ENCODE results near the gene KLHL6. TPM values are rescaled to one million over a fixed set of nuclear protein-coding genes. Genes with fewer than 3 reads are reported as not detected.

Gene KLHL6
- total RNA-seq, 4 donors from 2014 or later = 0.67 to 2.7 (median 1.0) TPM

DNA sequence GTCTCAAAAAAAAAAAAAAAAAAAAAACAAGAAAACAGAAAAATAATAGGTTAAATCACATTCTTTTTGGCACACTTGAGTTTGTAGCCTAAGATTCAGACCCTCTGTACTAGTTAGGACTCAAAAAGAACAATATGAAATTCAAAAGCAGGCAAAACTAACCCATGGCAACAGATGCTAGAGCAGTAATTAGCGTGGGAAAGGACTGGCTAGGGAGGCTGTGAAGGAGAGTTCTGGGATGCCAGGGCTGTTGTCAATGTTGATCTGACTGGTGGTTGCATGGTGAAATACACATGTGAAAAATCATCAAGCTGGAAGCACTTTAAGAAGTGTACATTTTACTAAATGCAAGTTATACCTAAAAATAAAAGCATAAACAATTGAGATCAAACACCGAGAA is 35.6 kb downstream of the KLHL6 start:
- Histone ChIP-seq H3K4me1 (no peaks in the 10 kb centered on the region), H3K36me3 (no peaks in the 10 kb centered on the region), H3K27ac (no peak overlapping the region), H3K27me3 (no peaks in the 10 kb centered on the region), H3K4me3 (replicated peaks in 1 of 3) (no peak overlapping the region), H3K9me3 (no peaks in the 10 kb centered on the region)
- TF ChIP-seq CTCF (IDR thresholded peaks at IDR 0.05) (no peak), POLR2A (IDR thresholded peaks at IDR 0.05) (no peak)
- intact Hi-C loops (cut with DNase I) = no loop called here
- DNase-seq = no peak
- 92 to 95% methylated on average over 2 of the region's 2 CpGs for WGBS, 2 donors

- no peaks in the 10 kb centered on the region for H3K27me3 ChIP-seq
- H3K4me1 ChIP-seq = no peaks in the 10 kb centered on the region
- WGBS, 2 donors = 68 to 76% methylated on average over 10 of the region's 10 CpGs
- no peak for DNase-seq
- no peaks in the 10 kb centered on the region for H3K9me3 ChIP-seq
- intact Hi-C loops (cut with DNase I) = no loop called here
- H3K36me3 ChIP-seq = no peaks in the 10 kb centered on the region
- no peak overlapping the region for H3K4me3 ChIP-seq (replicated peaks in 1 of 3)
- TF ChIP-seq POLR2A (IDR thresholded peaks at IDR 0.05) = no peak
- no peak for TF ChIP-seq CTCF (IDR thresholded peaks at IDR 0.05)
- no peak overlapping the region for H3K27ac ChIP-seq
Measured at GRCh38 chr3:183518491-183519251, 36.8 kb downstream of the KLHL6 start.

GRCh38 chr3:183517607-183518006 is 37.9 kb downstream of the KLHL6 start:
- H3K27ac ChIP-seq = no peak overlapping the region
- 87 to 95% methylated on average over 4 of the region's 4 CpGs for WGBS, 2 donors

GRCh38 chr3:183515968-183516851 is 39.3 kb downstream of the KLHL6 start:
- Histone ChIP-seq H3K36me3 (no peaks in the 10 kb centered on the region), H3K4me1 (no peaks in the 10 kb centered on the region), H3K27ac (no peak overlapping the region), H3K27me3 (no peaks in the 10 kb centered on the region), H3K4me3 (replicated peaks in 1 of 3) (no peak overlapping the region), H3K9me3 (no peaks in the 10 kb centered on the region)
- TF ChIP-seq POLR2A (IDR thresholded peaks at IDR 0.05) = no peak
- no peak for TF ChIP-seq CTCF (IDR thresholded peaks at IDR 0.05)
- intact Hi-C loops (cut with DNase I) = no loop called here
- WGBS, 2 donors = 65% methylated on average over 9 of the region's 9 CpGs
- DNase-seq = no peak

More at GRCh38 chr3:183517607-183518006, 37.9 kb downstream of the KLHL6 start:
- no peaks in the 10 kb centered on the region for H3K36me3 ChIP-seq
- no peak for DNase-seq
- H3K4me1 ChIP-seq = no peaks in the 10 kb centered on the region
- no peaks in the 10 kb centered on the region for H3K9me3 ChIP-seq
- no peaks in the 10 kb centered on the region for H3K27me3 ChIP-seq
- no peak overlapping the region for H3K4me3 ChIP-seq (replicated peaks in 1 of 3)
- TF ChIP-seq POLR2A (IDR thresholded peaks at IDR 0.05) (no peak), CTCF (IDR thresholded peaks at IDR 0.05) (no peak)
- intact Hi-C loops (cut with DNase I) = no loop called here

DNA sequence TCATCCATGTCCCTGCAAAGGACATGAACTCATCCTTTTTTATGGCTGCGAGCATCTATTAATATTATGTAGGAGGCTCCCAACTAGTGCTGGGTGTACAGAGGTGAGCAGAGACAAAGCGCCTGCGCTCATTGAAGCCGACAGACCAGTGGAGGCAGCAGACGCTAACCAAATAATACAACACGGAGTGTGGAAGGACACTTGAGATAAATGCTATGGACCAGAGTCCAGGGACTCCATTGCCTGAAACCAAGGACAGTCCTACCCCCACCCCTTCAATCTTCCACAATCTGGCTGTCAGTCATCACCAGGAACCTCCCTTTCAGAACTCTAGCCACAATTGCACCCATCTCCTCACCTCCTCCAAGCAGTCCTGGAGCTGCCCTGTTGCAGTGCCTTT is 41.5 kb downstream of the KLHL6 start:
- Histone ChIP-seq H3K4me3 (replicated peaks in 1 of 3) (no peak overlapping the region), H3K4me1 (no peaks in the 10 kb centered on the region), H3K36me3 (no peaks in the 10 kb centered on the region), H3K27me3 (no peaks in the 10 kb centered on the region), H3K9me3 (no peaks in the 10 kb centered on the region), H3K27ac (no peak overlapping the region)
- no peak for TF ChIP-seq CTCF (IDR thresholded peaks at IDR 0.05)
- TF ChIP-seq POLR2A (IDR thresholded peaks at IDR 0.05) = no peak
- no peak for DNase-seq
- intact Hi-C loops (cut with DNase I) = no loop called here
- WGBS, 2 donors = 84 to 86% methylated on average over 6 of the region's 6 CpGs

Measured in thyroid gland (tissue), 4 donors.